Lower leg skin (tissue), 4 donors: ENCODE results near the gene ATXN2L. TPM values are rescaled to one million over a fixed set of nuclear protein-coding genes. Genes with fewer than 3 reads are reported as not detected.
"Not testable (repeated sequence)": the region's sequence is repeated elsewhere in the genome, so short reads cannot be mapped to it uniquely, and the experiment has no call there.

Experiments used
- DNase-seq, 2 donors: peaks; one replicate each; pipeline ENCODE4 v3.0.0-alpha.2; 2019; ENCODE audit warnings: low spot score in 2 of 2
- H3K4me3 ChIP-seq: fragments of 200-600 bp; sonication (generic); 2 replicates; pipeline ENCODE4 v1.5.1; 2017; ENCODE audit warnings: mild to moderate bottlenecking, low read depth; ENCODE audit not compliant: poor library complexity, severe bottlenecking
- CTCF ChIP-seq, 3 donors: fragments of 450-650 bp; IDR thresholded peaks; one replicate each; pipeline ENCODE4 v1.5.1; 2016; ENCODE audit warnings: antibody characterized with exemption in 3 of 3, mild to moderate bottlenecking in 3 of 3, moderate library complexity in 2 of 3
- POLR2A ChIP-seq, 2 donors: fragments of 450-650 bp; IDR thresholded peaks; one replicate each; pipeline ENCODE4 v1.6.1; 2016 to 2017; ENCODE audit warnings: antibody characterized with exemption in 2 of 2, mild to moderate bottlenecking in 1 of 2, moderate library complexity in 1 of 2
- WGBS, 2 donors: methylation state at CpG; one replicate each; pipeline ENCODE4 v1.1.5; 2018; 5-methylcytosine and 5-hydroxymethylcytosine counted together
- intact Hi-C: fragments of 100-400 bp; cut with DNase I; formaldehyde crosslinking; loops from one replicate; pipeline ENCODE4 v1.15.0; 2023; ENCODE audit warnings: low total_unique reads
- microRNA-seq, 2 donors: library from miRNA; unstranded; fragments of <30 nt; microRNA quantifications; one replicate each; pipeline ENCODE4, GENCODE V29; 2016; ENCODE audit warnings: borderline replicate concordance in 2 of 2, borderline number of aligned reads in 1 of 2
- total RNA-seq, 4 donors: library from RNA; depleted of rRNA; stranded (reverse); fragments of >200 nt; gene quantifications; one replicate each; pipeline ENCODE4 v1.1.0, GENCODE V29; 2016

Gene ATXN2L
- total RNA-seq, 4 donors from 2014 or later: 54.8 to 152 (median 66.5) TPM

- no peak for DNase-seq
- TF ChIP-seq POLR2A (IDR thresholded peaks at IDR 0.05): no peak
- TF ChIP-seq CTCF (IDR thresholded peaks at IDR 0.05): no peak
- no peak overlapping the region for H3K4me3 ChIP-seq
- WGBS, 2 donors: 72 to 73% methylated on average over 4 of the region's 4 CpGs
- intact Hi-C loops: no loop called here
Measured at GRCh38 chr16:28880955-28881354, 58.2 kb downstream of the ATXN2L start.

DNA sequence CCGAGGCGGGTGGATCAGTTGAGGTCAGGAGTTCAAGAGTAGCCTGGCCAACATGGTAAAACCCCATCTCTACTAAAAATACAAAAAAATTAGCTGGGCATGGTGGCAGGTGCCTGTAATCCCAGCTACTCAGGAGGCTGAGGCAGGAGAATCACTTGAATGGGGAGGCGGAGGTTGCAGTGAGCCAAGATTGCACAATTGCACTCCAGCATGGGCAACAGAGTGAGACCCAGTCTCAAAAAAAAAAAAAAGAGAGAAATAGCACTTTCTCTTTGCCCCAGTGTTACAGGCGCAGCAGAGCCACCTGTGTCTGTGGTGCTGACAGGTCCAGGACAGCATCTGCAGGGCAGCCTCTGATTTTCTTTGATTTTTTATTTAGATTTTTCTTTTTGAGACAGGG is 58.8 kb downstream of the ATXN2L start:
- DNase-seq, intact Hi-C loops: not testable (repeated sequence)

GRCh38 chr16:28882551-28883160 is 59.9 kb downstream of the ATXN2L start:
- TF ChIP-seq POLR2A (IDR thresholded peaks at IDR 0.05) (no peak), CTCF (IDR thresholded peaks at IDR 0.05) (no peak)
- no peak overlapping the region for H3K4me3 ChIP-seq
- 47 to 52% methylated on average over 24 of the region's 24 CpGs for WGBS, 2 donors
- intact Hi-C loops: no loop called here
- DNase-seq: no peak

More for the DNA sequence above, 58.8 kb downstream of the ATXN2L start:
- WGBS, 2 donors: 79 to 89% methylated on average over 4 of the region's 4 CpGs
- H3K4me3 ChIP-seq: not testable (repeated sequence)

GRCh38 chr16:28883221-28883996 is 60.6 kb downstream of the ATXN2L start:
- 58 to 69% methylated on average over 20 to 25 of the region's 25 CpGs for WGBS, 2 donors
- intact Hi-C loops: no loop called here
- H3K4me3 ChIP-seq: no peak overlapping the region
- DNase-seq: no peak
- TF ChIP-seq CTCF (IDR thresholded peaks at IDR 0.05) (no peak), POLR2A (IDR thresholded peaks at IDR 0.05) (no peak)

- 92 to 94% methylated on average over 6 of the region's 6 CpGs for WGBS, 2 donors
- intact Hi-C loops: no loop called here
- TF ChIP-seq POLR2A (IDR thresholded peaks at IDR 0.05): no peak
- TF ChIP-seq CTCF (IDR thresholded peaks at IDR 0.05): no peak
- DNase-seq: no peak
- no peak overlapping the region for H3K4me3 ChIP-seq
Measured at GRCh38 chr16:28884045-28884444, 61.2 kb downstream of the ATXN2L start.

Small RNA genes lying within 50 kb of the gene (microRNA-seq; reads per million reads assigned to microRNA genes)
- 0 reads per million in 2 donors for gene MIR4721

Other genes starting within 250 kb of the ATXN2L start
- not detected for gene SULT1A2, start 225.9 kb upstream of the ATXN2L start, total RNA-seq
- gene SULT1A1, start 213.0 kb upstream of the ATXN2L start, total RNA-seq: 1 to 10 TPM; 2.4 to 7.4 (median 3.1) TPM
- not detected for gene NPIPB8, start 184.9 kb upstream of the ATXN2L start, total RNA-seq
- 100 to 1,000 TPM; 188 to 390 (median 282) TPM for gene EIF3C, start 111.5 kb upstream of the ATXN2L start, total RNA-seq
- 1 to 10 TPM in 3 of 4 donors, under 1 TPM in 1; 0.93 to 4.6 (median 2.8) TPM for gene NPIPB9, start 71.2 kb upstream of the ATXN2L start, total RNA-seq
- gene TUFM, start 23.3 kb downstream of the ATXN2L start, total RNA-seq: 100 to 1,000 TPM; 103 to 121 (median 110) TPM
- 10 to 100 TPM; 21.7 to 40.0 (median 30.6) TPM for gene SH2B1, start 40.8 kb downstream of the ATXN2L start, total RNA-seq
- gene ATP2A1, start 55.5 kb downstream of the ATXN2L start, total RNA-seq: under 1 TPM; 0.07 to 0.46 (median 0.21) TPM
- 100 to 1,000 TPM in 2 of 4 donors, 10 to 100 TPM in 2; 80.7 to 124 (median 94.9) TPM for gene RABEP2, start 102.2 kb downstream of the ATXN2L start, total RNA-seq
- 1 to 10 TPM in 1 of 4 donors, under 1 TPM in 1, not detected in 2; 0.26 to 1.1 TPM for gene CD19, start 109.0 kb downstream of the ATXN2L start, total RNA-seq
- gene NFATC2IP, start 127.9 kb downstream of the ATXN2L start, total RNA-seq: 10 to 100 TPM; 22.0 to 32.8 (median 25.1) TPM
- gene SPNS1, start 151.8 kb downstream of the ATXN2L start, total RNA-seq: 10 to 100 TPM; 24.2 to 34.6 (median 34.0) TPM
- gene LAT, start 162.1 kb downstream of the ATXN2L start, total RNA-seq: 1 to 10 TPM in 3 of 4 donors, under 1 TPM in 1; 0.88 to 9.0 (median 3.3) TPM